AG08396 (cell line): ENCODE measurements around the gene CSGALNACT2.

Experiments used
- DNase-seq: peaks from one replicate; pipeline ENCODE4 v3.0.0; 2012; ENCODE audit warnings: low spot score, mixed read lengths

CSGALNACT2 gene

DNA sequence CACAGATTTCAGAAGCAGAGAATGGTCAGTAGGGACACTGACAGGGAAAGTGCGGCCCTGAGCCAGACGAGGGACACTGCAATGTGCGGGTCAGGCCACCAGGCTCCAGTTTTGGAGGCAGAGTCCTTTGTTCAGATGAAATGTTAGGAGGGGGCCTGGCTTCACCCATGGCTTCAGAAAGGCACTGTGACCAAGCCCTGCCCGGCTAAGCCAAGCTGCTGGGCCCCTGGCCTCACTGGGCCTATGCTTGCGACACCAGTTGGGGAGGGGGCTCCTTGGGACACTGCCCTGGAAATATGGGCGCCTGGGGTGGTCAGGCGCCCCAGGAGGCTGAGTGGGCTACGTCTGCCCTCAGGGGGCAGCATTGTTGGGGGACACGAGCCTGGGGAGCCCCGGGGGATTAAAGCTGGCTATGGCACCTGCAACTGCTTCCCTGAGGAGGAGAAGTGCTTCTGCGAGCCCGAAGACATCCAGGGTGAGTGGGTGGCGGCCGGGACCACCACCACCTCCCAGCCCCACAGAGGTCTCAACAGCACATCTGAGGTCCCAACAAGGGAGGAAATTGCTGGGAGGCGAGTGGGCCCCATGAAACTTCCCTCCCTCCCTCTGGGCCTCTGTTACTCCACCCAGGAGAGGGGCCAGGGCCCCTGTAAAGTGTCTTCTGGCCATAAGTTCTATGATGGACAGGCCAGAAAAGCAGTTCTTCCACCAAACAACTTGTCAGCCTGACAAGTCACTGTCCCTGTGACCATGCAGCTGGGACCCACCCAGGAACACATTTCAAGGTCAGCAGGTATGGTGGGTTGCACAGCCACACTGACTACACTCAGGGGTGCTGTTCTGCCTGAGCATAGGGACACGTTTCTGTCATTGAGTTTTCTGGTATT lies 24.8 kb upstream of the CSGALNACT2 start:
- DNase-seq: no peak

DNA sequence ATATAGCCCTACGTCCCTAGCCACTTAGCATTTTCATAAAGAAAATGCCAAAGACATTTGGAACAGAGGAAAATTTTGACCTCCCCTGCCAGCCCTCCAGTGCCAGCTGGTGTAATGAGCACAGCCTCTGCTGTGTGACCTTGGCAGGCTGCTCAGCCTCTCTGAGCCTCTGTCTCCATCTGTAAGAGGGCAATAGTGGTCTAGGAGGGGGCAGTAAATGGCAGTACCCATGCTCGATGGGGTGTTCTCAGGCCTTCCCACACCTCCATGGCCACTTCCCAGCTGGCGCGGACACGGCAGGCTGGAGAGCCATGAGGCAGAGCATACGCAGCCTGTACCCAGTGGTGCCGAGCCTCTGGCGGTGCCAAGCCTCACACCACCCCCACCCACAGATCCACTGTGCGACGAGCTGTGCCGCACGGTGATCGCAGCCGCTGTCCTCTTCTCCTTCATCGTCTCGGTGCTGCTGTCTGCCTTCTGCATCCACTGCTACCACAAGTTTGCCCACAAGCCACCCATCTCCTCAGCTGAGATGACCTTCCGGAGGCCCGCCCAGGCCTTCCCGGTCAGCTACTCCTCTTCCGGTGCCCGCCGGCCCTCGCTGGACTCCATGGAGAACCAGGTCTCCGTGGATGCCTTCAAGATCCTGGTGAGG lies 24.0 kb upstream of the CSGALNACT2 start:
- DNase-seq: no peak

DNA sequence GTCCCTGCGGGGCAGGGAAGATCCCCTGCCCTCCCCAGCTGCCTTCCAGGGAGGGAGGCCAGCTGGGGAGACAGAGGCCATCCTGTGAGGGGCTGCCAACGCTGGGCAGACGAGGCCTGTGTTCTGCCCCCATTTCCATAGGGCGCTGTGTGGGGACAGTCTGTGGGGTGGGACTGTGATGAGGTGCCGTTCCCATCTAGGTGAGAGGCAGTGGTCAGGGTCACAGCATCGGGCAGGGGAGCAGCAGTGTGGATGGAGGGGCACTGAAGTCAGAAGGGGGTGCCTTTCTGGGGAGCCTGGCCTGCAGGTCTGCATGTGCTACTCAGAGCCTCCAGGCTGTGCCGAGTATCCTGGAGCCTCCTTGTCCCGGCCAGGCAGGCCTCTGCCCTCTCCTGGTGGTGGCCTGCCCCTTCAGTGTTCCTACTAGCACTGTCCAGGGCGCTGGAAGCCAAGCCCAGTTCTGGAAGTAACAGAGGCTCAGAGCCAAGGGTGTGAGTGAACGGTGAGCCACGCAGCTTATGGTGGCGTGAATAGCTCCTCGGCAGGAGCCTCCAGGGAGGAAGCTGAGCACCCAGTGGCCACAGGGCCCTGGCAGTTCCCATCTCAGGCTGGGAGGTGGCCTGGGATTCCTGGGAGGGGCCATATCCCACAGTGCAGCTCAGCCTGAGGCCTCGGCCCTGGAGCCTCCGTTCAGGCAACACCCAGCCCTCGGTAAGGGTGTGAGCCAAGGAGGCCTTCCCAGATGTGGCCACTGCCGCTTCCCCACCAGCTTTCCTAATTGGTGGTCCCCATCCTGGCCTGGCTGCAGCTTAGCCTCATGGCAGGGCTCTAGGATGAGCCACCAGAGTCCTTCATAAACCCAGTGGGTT lies 23.3 kb upstream of the CSGALNACT2 start:
- peak; percentile 41 for DNase-seq

DNA sequence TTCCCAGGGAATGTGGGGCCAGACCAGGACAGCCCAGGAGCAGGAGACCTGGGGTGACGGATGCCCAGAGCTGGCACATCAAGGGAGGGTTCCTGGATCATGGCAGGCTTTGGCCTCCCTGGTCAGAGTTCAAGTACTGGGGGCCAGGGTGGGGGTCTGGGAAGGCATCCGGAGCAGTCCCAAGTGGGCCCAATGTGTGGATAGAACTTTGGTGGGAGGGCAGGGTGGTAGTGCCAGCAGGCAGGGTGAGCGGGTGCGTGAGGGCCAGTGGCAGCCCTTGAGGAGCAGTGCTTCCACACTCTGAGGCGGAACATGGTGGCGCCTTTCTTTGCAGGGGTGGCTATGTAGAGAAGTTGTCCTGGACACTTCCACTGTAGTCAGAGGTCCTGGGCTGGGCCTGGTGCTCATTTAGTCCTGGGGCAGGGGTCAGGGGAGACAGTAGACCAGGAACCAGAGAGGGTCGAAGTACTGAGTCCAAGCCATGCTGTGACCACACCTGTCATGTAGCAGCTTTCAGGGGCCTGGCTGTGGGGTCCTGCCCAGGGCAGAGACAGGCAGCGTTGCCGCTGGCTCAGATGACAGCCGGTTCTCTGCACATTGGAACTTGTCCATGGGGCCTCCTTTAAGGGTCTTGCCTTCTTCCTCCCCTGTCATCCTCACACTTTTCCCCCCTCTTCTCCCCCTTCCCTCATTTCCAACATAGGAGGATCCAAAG lies 22.2 kb upstream of the CSGALNACT2 start:
- DNase-seq: no peak

DNA sequence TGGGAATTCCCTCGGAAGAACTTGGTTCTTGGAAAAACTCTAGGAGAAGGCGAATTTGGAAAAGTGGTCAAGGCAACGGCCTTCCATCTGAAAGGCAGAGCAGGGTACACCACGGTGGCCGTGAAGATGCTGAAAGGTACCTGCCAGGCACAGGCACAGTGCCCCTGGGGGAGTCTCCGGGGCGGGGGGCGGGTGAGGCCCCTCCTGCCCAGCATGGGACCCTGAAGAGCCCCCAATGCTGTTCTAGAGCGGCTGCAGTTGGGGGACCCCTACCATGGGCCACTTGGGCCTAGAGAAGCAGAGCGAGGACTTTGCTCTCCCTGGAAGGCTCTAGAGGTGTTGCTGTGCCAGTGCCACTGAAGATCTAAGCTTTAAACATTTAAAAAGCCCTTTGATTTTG lies 21.6 kb upstream of the CSGALNACT2 start:
- no peak for DNase-seq

DNA sequence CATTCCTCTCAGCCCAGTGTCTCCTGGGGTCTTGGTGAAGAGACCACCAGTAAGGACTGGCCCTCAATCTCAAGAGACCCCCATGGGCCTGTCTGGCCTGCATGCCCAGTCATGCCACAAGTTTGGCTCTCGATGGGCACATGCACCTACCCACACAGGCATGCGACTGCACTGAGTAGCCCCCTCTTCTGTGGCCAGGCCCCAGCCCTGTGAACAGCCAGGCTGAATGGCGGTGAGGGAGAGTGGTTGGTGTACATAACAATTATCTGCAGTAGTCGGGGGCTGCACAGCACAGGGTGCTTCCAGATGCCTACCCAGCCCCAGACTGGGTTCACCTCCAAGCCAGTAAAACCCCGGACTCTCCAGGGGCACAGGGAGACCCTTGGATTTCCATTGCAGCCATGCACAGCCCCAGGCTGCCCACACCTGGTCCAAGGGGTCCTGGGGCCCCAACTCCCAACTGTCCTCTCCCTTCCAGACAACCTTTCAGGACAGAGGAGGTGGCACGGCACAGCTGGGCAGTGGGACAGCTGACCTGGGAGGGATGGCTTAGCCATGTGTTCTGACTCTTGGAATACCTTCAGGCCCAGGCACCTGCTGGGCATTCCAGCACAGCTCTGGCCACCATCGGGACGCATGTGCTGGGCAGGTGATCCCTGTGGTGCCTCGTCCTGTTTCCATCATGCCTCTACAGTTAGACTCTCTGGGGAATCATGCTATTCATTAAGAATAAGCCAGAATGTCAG lies 21.0 kb upstream of the CSGALNACT2 start:
- no peak for DNase-seq

DNA sequence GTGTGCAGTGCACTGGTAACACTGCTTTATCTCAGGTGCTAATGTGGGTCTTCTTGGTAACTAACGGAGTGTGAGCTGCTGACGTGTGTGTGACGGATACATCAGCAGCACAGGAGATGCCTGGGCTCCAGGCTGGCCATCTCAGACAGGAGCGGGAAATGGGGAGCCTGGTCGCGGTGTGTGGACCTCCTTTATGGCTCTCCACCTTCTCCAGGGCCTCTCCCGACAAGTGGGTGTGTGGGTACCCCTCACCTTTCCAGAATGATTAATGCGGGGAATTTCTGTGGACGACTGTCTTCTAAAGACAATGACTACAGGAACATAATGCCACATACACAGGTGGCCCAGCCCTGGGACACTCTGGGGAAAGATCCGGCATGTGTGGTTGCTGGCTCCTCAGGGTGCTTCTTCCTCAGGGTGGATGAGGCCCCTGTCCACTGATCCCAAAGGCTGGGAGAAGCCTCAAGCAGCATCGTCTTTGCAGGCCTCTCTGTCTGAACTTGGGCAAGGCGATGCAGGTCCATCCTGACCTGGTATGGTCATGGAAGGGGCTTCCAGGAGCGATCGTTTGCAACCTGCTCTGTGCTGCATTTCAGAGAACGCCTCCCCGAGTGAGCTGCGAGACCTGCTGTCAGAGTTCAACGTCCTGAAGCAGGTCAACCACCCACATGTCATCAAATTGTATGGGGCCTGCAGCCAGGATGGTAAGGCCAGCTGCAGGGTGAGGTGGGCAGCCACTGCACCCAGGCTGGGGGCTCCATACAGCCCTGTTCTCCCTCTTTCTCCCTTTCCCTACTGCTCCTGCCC lies 20.3 kb upstream of the CSGALNACT2 start:
- no peak for DNase-seq

DNA sequence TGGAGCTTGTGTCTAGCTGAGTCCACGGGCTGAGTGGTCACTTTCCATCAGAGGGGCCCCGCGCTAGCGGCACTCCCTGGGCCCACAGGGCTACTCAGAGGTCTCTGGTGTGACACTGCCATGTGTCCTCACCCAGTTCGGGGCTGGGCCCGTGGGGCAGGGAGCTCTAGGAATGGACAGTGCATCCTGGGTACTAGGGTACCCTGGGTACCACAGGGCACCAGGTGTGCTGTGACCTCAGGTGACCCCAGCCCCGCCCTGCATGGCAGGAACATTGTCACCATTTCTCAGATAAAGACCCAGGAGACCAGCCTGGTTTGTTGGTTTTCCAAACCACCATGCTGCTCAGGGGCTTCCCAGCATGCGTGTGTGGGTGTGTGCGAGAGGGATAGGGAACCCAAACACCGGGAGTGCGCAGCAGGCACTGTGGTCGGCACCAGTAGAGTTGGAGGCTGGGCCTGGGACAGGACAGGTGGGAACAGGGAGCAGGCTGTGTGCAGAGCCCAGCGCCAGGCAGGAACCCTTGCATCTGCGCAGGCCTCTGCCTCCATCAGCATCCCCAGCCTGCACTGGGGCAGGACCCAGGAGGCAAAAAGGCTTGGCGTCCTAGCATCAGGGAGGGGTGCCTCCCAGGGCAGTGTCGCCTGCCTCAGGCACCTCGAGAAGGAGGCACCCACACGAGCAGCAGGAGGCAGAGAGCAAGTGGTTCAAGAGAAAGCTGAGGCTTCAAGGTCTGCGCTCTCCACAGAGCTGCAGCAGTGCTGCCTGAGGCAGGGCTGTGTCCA lies 19.4 kb upstream of the CSGALNACT2 start:
- DNase-seq: no peak

DNA sequence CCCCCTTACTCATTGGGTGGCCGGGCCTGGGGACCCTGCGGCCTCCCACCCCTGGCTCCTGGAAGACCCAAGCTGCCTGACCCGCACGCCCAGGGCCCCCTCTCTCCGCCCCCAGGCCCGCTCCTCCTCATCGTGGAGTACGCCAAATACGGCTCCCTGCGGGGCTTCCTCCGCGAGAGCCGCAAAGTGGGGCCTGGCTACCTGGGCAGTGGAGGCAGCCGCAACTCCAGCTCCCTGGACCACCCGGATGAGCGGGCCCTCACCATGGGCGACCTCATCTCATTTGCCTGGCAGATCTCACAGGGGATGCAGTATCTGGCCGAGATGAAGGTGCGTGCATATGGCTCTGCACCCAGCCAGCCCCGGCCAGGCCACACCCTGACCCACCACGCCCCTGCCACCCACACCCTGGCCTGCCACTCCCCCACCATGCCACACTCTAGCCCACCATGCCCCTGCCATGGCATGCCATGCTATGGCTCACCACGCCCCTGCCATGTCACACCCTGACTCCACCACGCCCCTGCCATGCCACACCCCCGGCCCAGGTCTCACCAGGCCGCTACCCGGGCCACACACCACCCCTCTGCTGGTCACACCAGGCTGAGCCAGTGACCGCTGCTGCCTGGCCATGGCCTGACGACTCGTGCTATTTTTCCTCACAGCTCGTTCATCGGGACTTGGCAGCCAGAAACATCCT lies 18.7 kb upstream of the CSGALNACT2 start:
- no peak for DNase-seq

DNA sequence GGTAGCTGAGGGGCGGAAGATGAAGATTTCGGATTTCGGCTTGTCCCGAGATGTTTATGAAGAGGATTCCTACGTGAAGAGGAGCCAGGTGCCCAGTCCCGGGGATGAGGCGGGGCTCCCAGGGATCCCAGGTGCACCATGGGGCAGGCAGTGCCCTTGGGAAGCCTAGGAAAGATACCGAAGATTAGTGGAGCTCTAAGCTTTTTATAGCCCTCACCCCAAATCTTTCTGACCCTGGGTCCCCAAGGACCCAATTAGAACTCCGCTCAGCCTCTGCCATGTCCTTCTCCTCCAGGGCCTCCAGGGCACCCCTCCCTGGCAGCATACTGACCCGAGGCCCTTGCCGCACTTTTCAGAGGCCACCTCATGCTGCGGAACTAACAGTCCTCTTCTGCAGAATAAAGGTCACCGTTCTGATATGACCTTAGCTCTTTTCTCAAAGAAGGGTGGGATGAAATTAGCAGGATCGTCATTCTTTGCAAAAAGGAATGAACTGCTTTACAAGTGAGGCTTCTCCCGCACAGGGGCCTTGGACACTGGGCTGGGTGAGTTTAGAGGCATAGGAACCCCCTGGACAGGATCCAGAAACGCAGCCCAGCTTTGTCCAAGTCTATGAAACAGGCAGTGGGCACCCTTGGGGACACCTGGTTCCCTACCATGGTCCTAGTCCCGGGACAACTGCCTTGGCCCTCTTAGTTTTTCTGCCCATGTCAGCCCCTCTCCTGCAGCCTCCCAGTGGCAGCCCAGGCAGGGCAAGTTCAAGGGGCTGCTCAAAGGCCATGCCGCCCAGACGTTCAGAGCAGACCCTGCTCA lies 17.9 kb upstream of the CSGALNACT2 start:
- DNase-seq: no peak

DNA sequence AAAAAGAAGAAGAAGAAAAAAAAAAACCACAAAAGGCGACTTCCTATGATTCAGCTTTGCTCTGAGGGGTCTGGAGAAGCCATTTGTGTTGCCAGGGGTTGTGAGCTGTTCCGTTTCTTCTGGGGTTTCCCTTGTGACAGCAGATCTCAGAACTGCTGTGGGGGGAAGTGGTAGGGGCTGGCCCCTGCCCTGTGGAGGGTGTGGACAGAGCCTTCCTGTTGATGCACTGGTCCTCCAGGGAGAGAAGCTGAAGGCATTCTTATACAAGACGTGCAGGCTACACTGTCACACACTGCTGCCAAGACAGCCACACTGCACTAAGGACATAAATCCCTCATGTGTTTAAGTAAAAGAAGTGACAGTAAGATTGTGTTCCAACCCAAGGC lies 17.3 kb upstream of the CSGALNACT2 start:
- no peak for DNase-seq

DNA sequence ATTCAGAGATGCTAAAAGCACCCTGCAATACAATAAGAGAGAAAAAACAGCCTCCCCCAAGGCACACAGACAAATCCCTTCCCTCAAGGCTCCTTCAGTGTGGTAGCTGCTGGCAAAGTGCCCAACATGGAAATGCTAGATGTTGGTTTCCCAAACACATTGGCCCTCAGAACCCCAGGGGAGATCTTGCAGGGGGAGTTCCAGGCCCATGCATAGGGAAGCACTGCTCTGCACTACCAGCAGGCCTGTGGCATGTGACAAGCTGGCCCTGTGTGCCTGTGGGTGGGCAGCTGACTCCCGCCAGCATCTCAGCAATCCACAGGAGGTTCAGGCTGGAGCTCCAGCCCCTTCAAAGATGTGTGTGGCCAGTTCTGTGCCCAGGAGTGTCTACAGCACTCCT lies 16.8 kb upstream of the CSGALNACT2 start:
- no peak for DNase-seq

DNA sequence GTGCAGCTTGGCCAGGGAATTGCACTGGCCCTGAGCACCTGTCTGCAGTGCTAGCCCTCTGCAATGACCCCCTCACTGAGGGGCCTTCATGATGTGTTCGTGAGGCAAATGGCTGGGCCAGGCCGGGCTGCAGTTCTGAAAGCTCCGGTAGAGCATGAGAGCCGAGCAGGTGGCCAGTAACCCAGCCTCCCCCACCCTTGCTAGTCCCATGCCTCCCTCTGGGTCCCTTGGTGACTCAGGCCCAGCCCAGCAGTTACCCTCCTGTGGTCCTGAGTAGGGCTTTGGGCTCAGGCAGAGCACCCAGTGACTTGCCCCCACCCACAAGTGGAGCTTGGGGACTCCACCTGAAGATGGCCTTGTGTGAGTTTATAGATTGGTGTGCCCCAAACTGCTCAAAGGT lies 16.1 kb upstream of the CSGALNACT2 start:
- no peak for DNase-seq

DNA sequence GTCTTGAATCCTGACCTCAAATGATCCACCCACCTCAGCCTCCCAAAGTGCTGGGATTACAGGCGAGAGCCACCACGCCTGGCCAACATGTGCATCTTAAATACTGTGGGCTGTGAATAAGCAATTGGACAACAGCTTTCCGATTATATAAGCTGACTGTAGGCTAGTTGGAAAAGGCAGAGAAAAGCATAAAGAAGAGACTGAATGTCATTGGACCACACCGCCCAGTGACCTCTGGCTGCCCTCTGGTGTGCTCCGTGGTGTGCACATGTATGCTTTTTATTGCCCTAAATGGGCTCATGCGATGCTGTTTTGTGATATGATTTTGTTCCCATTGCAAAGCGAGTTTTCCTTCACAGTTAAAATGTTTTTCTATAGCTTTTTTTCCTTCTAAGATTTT lies 15.4 kb upstream of the CSGALNACT2 start:
- no peak for DNase-seq

DNA sequence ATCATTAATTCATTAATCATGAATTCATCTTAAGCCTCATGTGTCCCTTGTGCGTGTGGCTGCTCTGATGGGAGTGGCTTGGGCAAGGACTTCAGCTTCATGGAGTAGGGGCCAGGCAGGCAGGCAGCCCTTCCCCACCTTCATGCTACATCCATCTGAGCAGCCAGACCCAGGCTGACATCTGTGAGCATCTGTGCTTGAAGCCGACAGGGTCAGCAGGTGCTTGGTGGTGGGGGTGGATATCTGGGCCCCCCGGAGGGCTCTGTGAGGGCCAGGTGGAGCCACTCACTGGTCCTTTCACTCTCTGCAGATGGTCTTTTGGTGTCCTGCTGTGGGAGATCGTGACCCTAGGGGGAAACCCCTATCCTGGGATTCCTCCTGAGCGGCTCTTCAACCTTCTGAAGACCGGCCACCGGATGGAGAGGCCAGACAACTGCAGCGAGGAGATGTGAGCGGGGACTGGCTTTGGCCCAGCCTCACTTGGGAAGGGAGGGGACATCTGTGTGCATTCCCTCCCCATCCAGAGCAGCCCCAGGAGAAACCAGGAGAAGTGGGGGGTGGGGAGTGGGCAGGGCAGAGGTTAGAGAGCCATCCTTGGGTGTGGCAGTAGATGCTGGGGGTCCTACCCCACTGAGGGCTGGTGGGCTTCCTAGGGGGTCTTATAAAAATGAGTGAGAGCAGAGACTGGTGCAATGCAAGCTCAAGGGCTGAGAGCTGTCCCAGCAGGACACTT lies 14.7 kb upstream of the CSGALNACT2 start:
- no peak for DNase-seq

DNA sequence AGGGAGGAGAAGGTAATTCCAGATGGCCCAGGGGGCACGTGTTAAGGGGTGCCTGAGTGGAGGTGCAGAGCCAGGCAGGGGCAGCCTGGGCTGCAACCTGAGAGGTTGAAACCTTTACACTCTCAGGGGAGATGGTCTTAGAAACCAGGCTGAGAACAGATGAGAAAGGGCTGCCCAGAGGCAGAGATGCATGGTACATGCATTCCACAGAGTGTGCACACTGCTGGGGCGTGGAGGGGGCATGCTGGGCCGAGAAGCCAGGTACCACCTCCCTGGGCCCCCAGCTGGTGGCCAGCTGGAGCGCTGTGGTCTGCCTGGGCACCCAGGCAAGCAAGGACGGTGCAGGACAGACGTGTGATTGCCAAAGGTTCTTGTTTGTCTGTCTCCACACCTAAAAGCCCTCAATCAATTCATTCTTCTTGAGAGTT lies 14.1 kb upstream of the CSGALNACT2 start:
- DNase-seq: no peak

DNA sequence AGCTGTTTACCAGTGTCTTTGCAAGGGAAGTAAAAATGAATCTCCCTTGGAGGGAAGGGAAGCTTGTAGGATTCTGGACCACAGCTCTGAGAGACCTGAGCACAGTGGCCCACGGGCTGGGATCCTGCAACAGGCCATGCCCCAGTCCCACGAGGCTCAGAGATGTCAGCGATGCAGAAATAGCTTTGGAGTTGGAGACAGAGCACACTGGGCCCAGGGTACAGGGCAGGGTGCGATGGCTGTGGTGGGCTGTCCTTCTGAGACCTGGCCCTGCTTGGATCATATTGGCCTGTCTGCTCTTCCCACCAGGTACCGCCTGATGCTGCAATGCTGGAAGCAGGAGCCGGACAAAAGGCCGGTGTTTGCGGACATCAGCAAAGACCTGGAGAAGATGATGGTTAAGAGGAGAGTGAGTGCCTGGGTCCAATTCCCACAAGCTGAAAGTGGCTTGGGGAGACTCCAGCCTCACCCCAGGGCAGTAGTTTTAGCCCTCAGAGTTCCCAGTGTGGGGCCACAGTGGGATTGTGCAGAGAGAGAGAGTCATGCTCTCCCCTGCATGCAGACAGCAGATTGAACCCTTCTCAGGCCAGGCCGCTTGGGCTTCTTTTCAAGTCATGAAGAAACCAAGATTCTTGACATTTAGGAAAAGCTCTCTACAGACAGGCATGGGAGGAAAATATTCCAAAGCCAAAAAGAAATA lies 13.5 kb upstream of the CSGALNACT2 start:
- DNase-seq: no peak
